HepG2 (cell line): ENCODE results near the gene SLC2A4. TPM values are rescaled to one million over a fixed set of nuclear protein-coding genes. Genes with fewer than 3 reads are reported as not detected.

Experiments used
- GTF2F1 ChIP-seq: fragments of 150-350 bp; IDR thresholded peaks from 2 replicates; pipeline ENCODE4 v1.6.1; 2014; ENCODE audit warnings: low read length
- HOXA9 ChIP-seq: sonication (generic); formaldehyde crosslinking; IDR thresholded peaks from 2 replicates; pipeline ENCODE4 v1.8.1; 2022; ENCODE audit warnings: missing genetic modification reagents, mild to moderate bottlenecking, moderate library complexity, borderline replicate concordance
- MEF2D ChIP-seq: sonication (generic); formaldehyde crosslinking; IDR thresholded peaks from 2 replicates; pipeline ENCODE4 v1.5.1; 2020; ENCODE audit warnings: mild to moderate bottlenecking, missing genetic modification reagents
- MTF1 ChIP-seq: sonication (generic); formaldehyde crosslinking; IDR thresholded peaks from 2 replicates; pipeline ENCODE4 v1.5.0; 2020; ENCODE audit warnings: missing genetic modification reagents
- PHB2 ChIP-seq: fragments of 450-650 bp; IDR thresholded peaks from 2 replicates; pipeline ENCODE4 v1.6.1; 2018; ENCODE audit not compliant: partially characterized antibody
- REXO4 ChIP-seq: sonication (generic); formaldehyde crosslinking; IDR thresholded peaks from 2 replicates; pipeline ENCODE4 v1.8.0; 2022; ENCODE audit warnings: missing genetic modification reagents, mild to moderate bottlenecking, borderline replicate concordance
- RNF2 ChIP-seq: fragments of 450-650 bp; conservative IDR thresholded peaks from 2 replicates; pipeline ENCODE4 v1.6.1; 2016; ENCODE audit warnings: low read depth
- WIZ ChIP-seq: sonication (generic); formaldehyde crosslinking; IDR thresholded peaks from 2 replicates; pipeline ENCODE4 v1.5.1; 2020; ENCODE audit warnings: mild to moderate bottlenecking, missing genetic modification reagents
- ZNF124 ChIP-seq: sonication (generic); formaldehyde crosslinking; IDR thresholded peaks from 2 replicates; pipeline ENCODE4 v1.4.0; 2020; ENCODE audit warnings: missing genetic modification reagents
- ZNF251 ChIP-seq: sonication (generic); formaldehyde crosslinking; IDR thresholded peaks from 2 replicates; pipeline ENCODE4 v1.9.0; 2021; ENCODE audit warnings: mild to moderate bottlenecking, missing genetic modification reagents
- ZNF790 ChIP-seq: sonication (generic); formaldehyde crosslinking; IDR thresholded peaks from 2 replicates; pipeline ENCODE4 v1.8.0; 2022; ENCODE audit warnings: missing genetic modification reagents, mild to moderate bottlenecking, borderline replicate concordance
- polyA plus RNA-seq, 8 experiments: library from polyadenylated mRNA; depleted of rRNA in 3 of 8; stranded (reverse) in 7 of 8; unstranded in 1 of 8; fragments of >200 nt; fragmentation: Illumina TruSeq in 4 of 8; extraction: Trizol in 4 of 8; gene quantifications; 2 replicates each; pipeline versions ENCODE4 v1.2.1 to v1.2.3, GENCODE V29; 2011 to 2016; ENCODE audit warnings: low read depth in 4 of 8, missing spikeins in 1 of 8, mixed read lengths in 1 of 8; ENCODE audit not compliant: insufficient read depth in 1 of 8
- total RNA-seq, 5 experiments: library from RNA; depleted of rRNA; stranded (reverse); fragments of >200 nt; fragmentation: Illumina TruSeq; extraction: Trizol; gene quantifications; 2 replicates each; pipeline ENCODE4 v1.2.3, GENCODE V29; 2016; ENCODE audit warnings: low read depth in 1 of 5
- TF ChIP-seq, protein P1 (sequence below): sonication (generic); formaldehyde crosslinking; conservative IDR thresholded peaks from 2 replicates; pipeline ENCODE4 v1.4.0; 2020; ENCODE audit warnings: missing genetic modification reagents
- TF ChIP-seq, protein P2 (sequence below): sonication (generic); formaldehyde crosslinking; IDR thresholded peaks from 2 replicates; pipeline ENCODE4 v1.8.0; 2022; ENCODE audit warnings: missing genetic modification reagents, mild to moderate bottlenecking, moderate library complexity, borderline replicate concordance
- TF ChIP-seq, protein P3 (sequence below): sonication (generic); formaldehyde crosslinking; IDR thresholded peaks from 2 replicates; pipeline ENCODE4 v1.5.1; 2020; ENCODE audit warnings: missing genetic modification reagents, mild to moderate bottlenecking, borderline replicate concordance
- TF ChIP-seq, protein P4 (sequence below): sonication (generic); formaldehyde crosslinking; IDR thresholded peaks from 2 replicates; pipeline ENCODE4 v1.5.1; 2020; ENCODE audit warnings: mild to moderate bottlenecking, missing genetic modification reagents

SLC2A4 gene
- total and polyA plus RNA-seq, 2 of the 13 experiments (the other 11 are each of a cell fraction or from before 2014, with no cell fraction given), result 4.9 to 5.8 TPM

DNA sequence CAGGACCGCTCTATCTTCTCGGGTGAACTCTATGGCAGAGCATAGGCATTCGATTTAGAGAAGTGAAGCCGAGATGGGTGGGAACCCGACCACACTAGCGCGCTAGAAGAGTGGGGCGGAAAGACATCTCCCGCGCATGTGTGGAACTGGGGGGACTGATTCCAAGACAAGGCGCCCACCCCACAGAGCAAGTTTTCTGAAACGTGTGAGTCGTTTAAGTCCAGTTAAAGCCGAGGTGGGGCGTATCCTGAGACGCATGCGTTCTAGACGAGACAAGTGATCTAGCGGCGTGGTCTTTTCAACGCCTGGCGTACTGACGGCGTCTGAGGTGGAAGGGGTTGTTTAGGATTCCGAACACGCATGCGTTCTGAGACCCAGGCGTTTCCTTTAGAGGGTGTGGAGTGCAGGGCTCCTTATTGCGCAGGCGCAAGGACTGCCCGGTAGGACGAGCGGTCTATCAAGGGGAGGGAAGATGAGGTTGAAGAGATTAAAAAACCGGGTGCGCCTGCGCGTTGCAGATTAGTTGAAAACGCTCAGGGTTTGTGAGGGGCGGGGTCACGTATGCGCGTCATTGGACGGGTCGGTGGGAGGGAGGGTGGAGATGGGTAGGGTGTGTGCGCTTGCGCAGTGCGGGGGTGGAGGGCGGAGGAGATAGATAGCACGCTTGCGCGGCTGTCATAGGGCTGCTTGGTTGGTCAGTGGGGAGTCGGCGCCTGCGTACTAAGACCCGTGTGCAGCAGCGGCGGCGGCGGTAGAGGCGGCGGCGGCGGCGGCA is 25.6 kb downstream of the SLC2A4 start, which contains the start of gene EIF5A (continued):
- TF ChIP-seq, protein P1, sequence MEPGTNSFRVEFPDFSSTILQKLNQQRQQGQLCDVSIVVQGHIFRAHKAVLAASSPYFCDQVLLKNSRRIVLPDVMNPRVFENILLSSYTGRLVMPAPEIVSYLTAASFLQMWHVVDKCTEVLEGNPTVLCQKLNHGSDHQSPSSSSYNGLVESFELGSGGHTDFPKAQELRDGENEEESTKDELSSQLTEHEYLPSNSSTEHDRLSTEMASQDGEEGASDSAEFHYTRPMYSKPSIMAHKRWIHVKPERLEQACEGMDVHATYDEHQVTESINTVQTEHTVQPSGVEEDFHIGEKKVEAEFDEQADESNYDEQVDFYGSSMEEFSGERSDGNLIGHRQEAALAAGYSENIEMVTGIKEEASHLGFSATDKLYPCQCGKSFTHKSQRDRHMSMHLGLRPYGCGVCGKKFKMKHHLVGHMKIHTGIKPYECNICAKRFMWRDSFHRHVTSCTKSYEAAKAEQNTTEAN, result no peak
- TF ChIP-seq, protein P2, sequence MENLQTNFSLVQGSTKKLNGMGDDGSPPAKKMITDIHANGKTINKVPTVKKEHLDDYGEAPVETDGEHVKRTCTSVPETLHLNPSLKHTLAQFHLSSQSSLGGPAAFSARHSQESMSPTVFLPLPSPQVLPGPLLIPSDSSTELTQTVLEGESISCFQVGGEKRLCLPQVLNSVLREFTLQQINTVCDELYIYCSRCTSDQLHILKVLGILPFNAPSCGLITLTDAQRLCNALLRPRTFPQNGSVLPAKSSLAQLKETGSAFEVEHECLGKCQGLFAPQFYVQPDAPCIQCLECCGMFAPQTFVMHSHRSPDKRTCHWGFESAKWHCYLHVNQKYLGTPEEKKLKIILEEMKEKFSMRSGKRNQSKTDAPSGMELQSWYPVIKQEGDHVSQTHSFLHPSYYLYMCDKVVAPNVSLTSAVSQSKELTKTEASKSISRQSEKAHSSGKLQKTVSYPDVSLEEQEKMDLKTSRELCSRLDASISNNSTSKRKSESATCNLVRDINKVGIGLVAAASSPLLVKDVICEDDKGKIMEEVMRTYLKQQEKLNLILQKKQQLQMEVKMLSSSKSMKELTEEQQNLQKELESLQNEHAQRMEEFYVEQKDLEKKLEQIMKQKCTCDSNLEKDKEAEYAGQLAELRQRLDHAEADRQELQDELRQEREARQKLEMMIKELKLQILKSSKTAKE, result no peak
- TF ChIP-seq MTF1 (CRISPR knock-in tag), result no peak
- TF ChIP-seq HOXA9 (CRISPR knock-in tag), result no peak
- no peak for TF ChIP-seq GTF2F1
- TF ChIP-seq PHB2, result no peak
- no peak for TF ChIP-seq ZNF124 (CRISPR knock-in tag)
- no peak for TF ChIP-seq ZNF790 (CRISPR knock-in tag)
- TF ChIP-seq, protein P3, sequence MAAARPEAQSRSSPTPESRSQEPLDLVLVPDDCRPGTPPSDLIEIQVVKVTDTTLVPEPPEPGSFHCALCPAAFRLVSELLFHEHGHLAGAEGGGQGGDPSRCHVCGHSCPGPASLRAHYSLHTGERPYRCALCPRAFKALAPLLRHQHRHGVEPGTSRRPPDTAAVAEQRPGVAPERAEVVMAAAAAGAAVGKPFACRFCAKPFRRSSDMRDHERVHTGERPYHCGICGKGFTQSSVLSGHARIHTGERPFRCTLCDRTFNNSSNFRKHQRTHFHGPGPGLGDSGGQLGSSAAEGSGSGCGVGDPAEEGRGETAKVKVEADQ (CRISPR knock-in tag), result peak; percentile 30
- TF ChIP-seq REXO4, result no peak
- TF ChIP-seq WIZ (CRISPR knock-in tag), result no peak; the same call in 1 of the 2 replicates
- TF ChIP-seq, protein P4, sequence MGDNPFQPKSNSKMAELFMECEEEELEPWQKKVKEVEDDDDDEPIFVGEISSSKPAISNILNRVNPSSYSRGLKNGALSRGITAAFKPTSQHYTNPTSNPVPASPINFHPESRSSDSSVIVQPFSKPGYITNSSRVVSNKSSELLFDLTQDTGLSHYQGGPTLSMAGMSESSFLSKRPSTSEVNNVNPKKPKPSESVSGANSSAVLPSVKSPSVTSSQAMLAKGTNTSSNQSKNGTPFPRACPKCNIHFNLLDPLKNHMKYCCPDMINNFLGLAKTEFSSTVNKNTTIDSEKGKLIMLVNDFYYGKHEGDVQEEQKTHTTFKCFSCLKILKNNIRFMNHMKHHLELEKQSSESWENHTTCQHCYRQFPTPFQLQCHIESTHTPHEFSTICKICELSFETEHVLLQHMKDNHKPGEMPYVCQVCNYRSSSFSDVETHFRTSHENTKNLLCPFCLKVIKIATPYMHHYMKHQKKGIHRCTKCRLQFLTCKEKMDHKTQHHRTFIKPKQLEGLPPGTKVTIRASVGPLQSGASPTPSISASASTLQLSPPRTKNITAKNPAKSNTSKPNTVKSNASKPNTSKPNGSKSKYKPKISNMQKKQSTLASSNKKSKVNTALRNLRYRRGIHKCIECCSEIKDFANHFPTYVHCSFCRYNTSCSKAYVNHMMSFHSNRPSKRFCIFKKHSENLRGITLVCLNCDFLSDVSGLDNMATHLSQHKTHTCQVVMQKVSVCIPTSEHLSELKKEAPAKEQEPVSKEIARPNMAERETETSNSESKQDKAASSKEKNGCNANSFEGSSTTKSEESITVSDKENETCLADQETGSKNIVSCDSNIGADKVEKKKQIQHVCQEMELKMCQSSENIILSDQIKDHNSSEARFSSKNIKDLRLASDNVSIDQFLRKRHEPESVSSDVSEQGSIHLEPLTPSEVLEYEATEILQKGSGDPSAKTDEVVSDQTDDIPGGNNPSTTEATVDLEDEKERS (CRISPR knock-in tag), result no peak
- TF ChIP-seq MEF2D (CRISPR knock-in tag), result peak; percentile 36; the same call in 1 of the 2 replicates
- TF ChIP-seq RNF2, result no peak
- TF ChIP-seq ZNF251, result no peak
